SJSA1 (cell line): ENCODE data around the gene OSGEP. TPM values are rescaled to one million over a fixed set of nuclear protein-coding genes. Genes with fewer than 3 reads are reported as not detected.

ENCODE experiments used
- DNase-seq, 2 experiments: peaks; one replicate each; pipeline ENCODE4 v3.0.0-alpha.2; 2015 to 2020; ENCODE audit warnings: low spot score in 2 of 2, low read depth in 1 of 2
- H3K27ac ChIP-seq: fragments of 250-450 bp; sonication (Bioruptor Pico); 2 replicates; pipeline ENCODE4 v1.5.1; 2020; ENCODE audit warnings: mild to moderate bottlenecking, moderate library complexity
- H3K27me3 ChIP-seq: fragments of 250-450 bp; sonication (Bioruptor Pico); replicated peaks from 2 replicates; pipeline ENCODE4 v1.5.1; 2020; ENCODE audit warnings: mild to moderate bottlenecking, moderate library complexity
- H3K36me3 ChIP-seq: fragments of 250-450 bp; sonication (Bioruptor Pico); 2 replicates; pipeline ENCODE4 v1.5.1; 2020; ENCODE audit warnings: mild to moderate bottlenecking
- H3K4me1 ChIP-seq: fragments of 250-450 bp; sonication (Bioruptor Pico); replicated peaks from 2 replicates; pipeline ENCODE4 v1.6.1; 2021; ENCODE audit warnings: mild to moderate bottlenecking
- H3K4me3 ChIP-seq: fragments of 250-450 bp; sonication (Bioruptor Pico); 2 replicates; pipeline ENCODE4 v1.5.1; 2020; ENCODE audit warnings: mild to moderate bottlenecking
- H3K9me3 ChIP-seq: fragments of 250-450 bp; sonication (Bioruptor Pico); replicated peaks from 2 replicates; pipeline ENCODE4 v1.5.1; 2020; ENCODE audit warnings: mild to moderate bottlenecking
- total RNA-seq: library from RNA; depleted of rRNA; stranded (reverse); fragments of >200 nt; shearing (Covaris generic); gene quantifications from 2 replicates; pipeline ENCODE4 v1.2.3, GENCODE V29; 2014; rRNA removed

Gene OSGEP
- 27.3 and 64.2 TPM in 2 replicates for total RNA-seq

DNA sequence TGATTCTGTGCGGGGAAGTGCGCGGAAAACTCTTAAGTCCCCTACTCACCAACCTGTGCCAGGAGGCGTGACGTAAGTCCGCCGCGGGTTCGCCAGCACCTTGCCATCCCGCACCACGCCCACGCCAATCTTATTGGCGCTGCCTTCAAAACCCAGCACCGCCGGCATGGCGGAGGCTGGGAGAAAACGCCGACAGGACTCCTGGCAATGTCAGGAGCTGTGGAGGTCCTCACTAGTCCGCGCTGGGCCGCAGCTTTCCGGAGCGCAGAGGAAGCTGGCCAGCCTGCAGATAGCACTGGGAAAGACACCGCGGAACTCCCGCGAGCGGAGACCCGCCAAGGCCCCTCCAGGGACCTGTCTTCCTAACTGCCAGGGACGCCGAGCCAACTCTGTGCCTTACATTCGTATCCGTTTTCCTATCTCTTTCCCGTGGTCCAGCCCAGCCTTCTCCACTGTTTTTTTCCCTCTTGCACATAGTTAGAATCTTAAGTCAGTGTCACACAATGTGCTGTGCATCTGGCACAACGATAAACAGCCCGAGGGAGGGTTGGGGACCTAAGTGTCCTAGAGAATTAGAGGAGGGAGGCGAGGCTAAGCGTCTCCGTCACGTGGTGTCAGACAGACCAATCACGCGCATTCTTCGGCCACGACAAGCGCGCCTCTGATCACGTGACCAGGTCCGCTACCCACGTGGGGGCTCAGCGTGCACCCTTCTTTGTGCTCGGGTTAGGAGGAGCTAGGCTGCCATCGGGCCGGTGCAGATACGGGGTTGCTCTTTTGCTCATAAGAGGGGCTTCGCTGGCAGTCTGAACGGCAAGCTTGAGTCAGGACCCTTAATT is at the start of gene OSGEP, which contains the start of gene APEX1:
Gene OSGEP, minus strand, starts transcription at position 297 of the 839 bp plus-strand sequence. Its CDS starts 129 bp downstream, at position 168.
Gene APEX1, plus strand, starts transcription at position 711 of the 839 bp plus-strand sequence. CDS start 420 bp downstream, outside the sequence.
- Histone ChIP-seq H3K27me3 (no peaks in the 10 kb centered on the region), H3K27ac (peak within 1 kb of the TSS; percentile 88), H3K36me3 (peaks cover 54% of the 10 kb centered on the region), H3K4me1 (peaks cover 6% of the 10 kb centered on the region), H3K4me3 (peak within 1 kb of the TSS; percentile 57), H3K9me3 (no peaks in the 10 kb centered on the region)
- peak; percentile 98 for DNase-seq

DNA sequence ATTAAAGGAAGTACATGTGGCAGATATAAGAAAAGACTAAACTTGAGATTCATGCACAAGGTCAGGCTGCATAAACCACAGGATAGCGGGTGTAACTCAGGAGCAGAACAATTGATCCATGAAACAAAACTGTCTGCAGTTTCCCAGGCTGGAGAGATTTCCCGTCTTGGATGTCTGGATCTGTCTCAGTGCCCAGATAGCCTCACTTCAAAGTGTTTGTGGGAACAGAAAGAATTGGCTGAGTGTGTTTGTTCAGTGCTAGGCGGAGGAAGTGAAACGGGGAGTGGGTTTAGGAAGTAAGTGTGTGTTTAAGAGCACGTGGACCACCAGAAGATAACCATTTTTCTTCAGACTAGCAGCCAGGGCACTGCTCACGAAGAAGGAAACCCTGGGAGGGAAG is 49.3 kb upstream of the OSGEP start:
- Histone ChIP-seq H3K4me1 (no peaks in the 10 kb centered on the region), H3K27me3 (no peaks in the 10 kb centered on the region; the same call in 1 of the 2 replicates)

DNA sequence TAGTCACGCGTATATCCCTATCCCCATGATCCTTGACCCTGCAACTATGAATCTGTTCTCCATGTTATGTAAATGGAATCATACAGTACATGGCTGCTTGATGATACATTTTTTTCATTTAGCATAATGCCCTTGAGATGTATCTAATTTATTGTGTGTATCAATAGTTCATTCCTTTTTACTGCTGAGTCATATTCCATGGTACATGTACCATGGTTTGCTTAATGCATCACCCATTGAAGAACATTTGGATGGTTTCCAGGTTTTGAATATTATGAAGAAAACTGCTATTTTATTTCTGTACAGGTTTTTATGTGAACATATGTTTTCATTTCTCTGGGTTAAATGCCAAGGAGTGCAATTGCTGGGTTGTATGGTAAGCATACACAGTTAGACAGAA is 46.7 kb upstream of the OSGEP start:
- H3K36me3 ChIP-seq, result no peaks in the 10 kb centered on the region
- no peak for DNase-seq
- no peak overlapping the region for H3K27ac ChIP-seq
- no peaks in the 10 kb centered on the region for H3K4me1 ChIP-seq
- H3K27me3 ChIP-seq, result no peaks in the 10 kb centered on the region; the same call in 1 of the 2 replicates
- H3K9me3 ChIP-seq, result no peaks in the 10 kb centered on the region
- H3K4me3 ChIP-seq, result no peak overlapping the region

More for the DNA sequence above, 49.3 kb upstream of the OSGEP start:
- Histone ChIP-seq H3K27ac (no peak overlapping the region), H3K4me3 (no peak overlapping the region), H3K9me3 (no peaks in the 10 kb centered on the region), H3K36me3 (no peaks in the 10 kb centered on the region)
- no peak for DNase-seq

DNA sequence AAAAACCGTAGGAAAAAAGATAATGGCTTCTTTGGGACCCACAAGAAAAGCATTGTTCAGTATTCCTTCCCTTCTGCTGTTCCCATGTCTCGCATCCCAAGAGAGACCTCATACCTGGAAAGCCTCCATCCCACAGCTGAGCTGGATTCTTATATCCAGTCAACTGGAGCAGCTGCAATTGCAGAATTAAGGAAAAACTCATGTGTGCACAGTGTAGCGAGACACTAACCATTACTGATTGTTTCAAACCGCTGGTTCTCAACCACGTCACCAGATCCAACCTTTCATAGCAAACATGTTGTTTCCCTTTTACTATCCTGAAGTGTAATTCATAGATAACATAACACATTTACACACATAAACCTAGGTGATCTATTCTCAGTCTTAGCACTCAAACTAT is 45.3 kb upstream of the OSGEP start:
- DNase-seq, result no peak
- no peak overlapping the region for H3K27ac ChIP-seq
- H3K27me3 ChIP-seq, result no peaks in the 10 kb centered on the region; the same call in 1 of the 2 replicates
- H3K9me3 ChIP-seq, result no peaks in the 10 kb centered on the region
- no peaks in the 10 kb centered on the region for H3K36me3 ChIP-seq
- H3K4me3 ChIP-seq, result no peak overlapping the region
- no peaks in the 10 kb centered on the region for H3K4me1 ChIP-seq

DNA sequence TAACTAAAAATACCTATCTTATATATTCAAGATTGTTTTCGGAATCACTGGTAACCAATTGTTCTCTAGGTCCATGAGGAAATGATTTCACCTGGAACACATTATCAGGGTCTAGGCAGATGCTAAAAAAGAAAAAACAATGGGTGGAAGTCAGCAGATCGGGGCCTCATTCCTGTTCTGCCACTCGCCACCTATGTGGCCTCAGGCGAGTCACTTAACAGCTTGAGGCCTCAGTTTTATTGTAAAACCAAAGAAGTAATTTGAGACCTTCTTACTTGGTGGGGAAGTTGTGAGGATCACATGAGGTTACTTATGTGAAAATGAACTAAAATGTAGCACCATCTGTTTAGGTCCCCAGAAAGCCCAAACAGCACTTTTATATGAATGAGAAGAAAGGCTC is 44.5 kb upstream of the OSGEP start:
- DNase-seq, result no peak

DNA sequence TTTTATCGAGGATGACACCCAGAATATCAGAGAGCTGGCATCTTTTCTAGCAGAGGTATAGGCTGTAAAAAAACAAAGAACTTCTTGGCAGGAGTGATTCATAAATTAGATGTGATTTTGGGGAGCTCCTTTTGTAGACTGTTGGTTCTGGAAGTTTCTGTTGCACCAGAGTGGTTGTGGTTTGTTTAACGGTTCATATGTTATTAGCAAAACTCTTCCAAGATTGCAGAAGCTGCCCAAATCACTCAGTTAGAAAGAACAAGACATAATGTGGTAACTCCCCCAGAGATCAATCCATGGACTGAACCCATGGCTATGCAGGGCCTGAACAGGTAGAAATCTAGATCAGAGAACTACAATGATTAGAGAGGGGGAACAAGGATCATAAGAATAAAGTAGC is 44.0 kb upstream of the OSGEP start:
- Histone ChIP-seq H3K4me1 (no peaks in the 10 kb centered on the region), H3K36me3 (no peaks in the 10 kb centered on the region), H3K4me3 (no peak overlapping the region), H3K27me3 (no peaks in the 10 kb centered on the region; the same call in 1 of the 2 replicates), H3K9me3 (no peaks in the 10 kb centered on the region), H3K27ac (no peak overlapping the region)
- DNase-seq, result no peak

More for the DNA sequence above, 44.5 kb upstream of the OSGEP start:
- no peaks in the 10 kb centered on the region for H3K36me3 ChIP-seq
- H3K27ac ChIP-seq, result no peak overlapping the region
- no peaks in the 10 kb centered on the region; the same call in 1 of the 2 replicates for H3K27me3 ChIP-seq
- H3K9me3 ChIP-seq, result no peaks in the 10 kb centered on the region
- H3K4me1 ChIP-seq, result no peaks in the 10 kb centered on the region
- no peak overlapping the region for H3K4me3 ChIP-seq

DNA sequence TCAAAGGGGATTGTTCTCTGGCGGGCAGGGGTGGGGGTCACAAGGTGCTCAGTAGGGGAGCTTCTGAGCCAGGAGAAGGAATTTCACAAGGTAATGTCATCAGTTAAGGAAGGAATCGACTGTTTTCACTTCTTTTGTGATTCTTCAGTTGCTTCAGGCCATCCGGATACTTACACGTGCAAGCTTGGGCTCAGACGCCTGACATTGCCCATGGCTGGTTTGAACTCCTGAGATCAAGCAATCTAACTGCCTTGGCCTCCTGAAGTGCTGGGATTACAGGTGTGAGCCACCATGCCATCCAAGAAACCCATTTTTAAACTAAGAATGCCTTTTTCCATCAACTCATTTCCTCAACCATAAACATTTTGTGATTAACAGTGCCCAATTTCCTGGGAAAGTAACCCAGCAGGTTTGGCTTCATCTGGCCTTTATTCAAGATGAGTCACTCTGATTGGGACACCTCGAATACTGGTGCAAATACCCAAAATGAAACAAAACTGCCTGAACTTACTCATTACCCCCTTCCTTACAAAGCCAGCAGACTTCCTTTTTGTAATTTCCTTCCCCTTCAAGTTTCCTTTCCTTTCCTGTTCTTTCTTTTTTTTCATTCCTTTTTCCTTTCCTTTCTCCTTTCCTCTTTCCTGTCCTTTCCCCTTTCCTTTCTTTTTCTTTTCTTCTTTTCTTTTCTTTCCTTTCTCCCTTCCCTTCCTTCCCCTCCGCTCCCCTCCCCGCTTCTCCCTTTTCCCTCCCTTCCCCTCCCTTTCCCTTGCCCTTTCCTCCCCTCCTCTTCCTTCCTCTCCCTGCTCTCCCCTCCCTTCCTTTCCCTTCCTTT is 40.5 kb upstream of the OSGEP start:
- no peak for DNase-seq
- Histone ChIP-seq H3K27ac (no peak overlapping the region), H3K27me3 (0 out of 2 replicates have a peak, but pooled peaks cover 6% of the 10 kb centered on the region), H3K4me1 (no peaks in the 10 kb centered on the region), H3K36me3 (no peaks in the 10 kb centered on the region), H3K4me3 (no peak overlapping the region), H3K9me3 (no peaks in the 10 kb centered on the region)

DNA sequence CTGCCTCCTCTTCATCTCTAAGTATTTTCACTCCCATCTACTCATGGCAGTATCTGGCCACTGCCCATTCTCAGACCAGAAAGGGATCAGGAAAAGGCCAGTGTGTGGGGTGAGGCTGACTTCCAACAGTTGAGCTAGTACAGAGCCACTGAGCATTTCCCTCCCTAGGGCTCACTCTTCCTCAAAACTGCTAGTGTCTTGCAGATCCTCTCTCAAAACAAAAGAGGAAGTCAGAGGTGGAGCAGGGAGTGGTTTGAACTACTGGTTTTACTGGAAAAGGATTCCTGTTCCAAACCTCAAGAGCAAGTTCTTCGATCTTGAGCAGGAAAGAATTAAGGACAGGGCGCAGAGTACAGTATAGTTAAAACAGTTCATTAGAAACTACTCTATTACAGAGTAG is 39.0 kb upstream of the OSGEP start:
- H3K4me3 ChIP-seq, result no peak overlapping the region
- H3K9me3 ChIP-seq, result no peaks in the 10 kb centered on the region
- H3K27me3 ChIP-seq, result 0 out of 2 replicates have a peak, but pooled peaks cover 6% of the 10 kb centered on the region
- no peak for DNase-seq
- H3K36me3 ChIP-seq, result no peaks in the 10 kb centered on the region
- no peaks in the 10 kb centered on the region for H3K4me1 ChIP-seq
- no peak overlapping the region for H3K27ac ChIP-seq

DNA sequence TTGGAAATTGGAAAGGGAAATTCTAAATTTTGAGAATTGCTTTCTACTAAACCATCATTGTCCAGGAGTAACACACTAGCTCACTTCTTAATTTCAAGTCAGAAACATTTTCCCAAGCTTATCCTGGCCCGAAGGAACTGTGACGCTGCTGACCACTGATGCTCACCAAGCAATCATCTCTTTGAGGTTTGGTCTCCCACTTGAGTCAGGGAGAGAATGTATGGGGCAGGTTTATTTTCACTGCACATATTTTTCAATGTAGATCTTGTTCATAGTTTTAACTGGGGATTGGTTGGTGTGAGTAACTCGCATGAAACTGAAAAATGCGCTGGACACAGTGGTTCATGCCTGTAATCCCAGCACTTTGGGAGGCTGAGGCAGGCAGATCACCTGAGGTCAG is 37.9 kb upstream of the OSGEP start:
- DNase-seq, result no peak
- Histone ChIP-seq H3K4me3 (no peak overlapping the region), H3K36me3 (no peaks in the 10 kb centered on the region), H3K27ac (no peak overlapping the region), H3K27me3 (0 out of 2 replicates have a peak, but pooled peaks cover 6% of the 10 kb centered on the region), H3K9me3 (no peaks in the 10 kb centered on the region), H3K4me1 (no peaks in the 10 kb centered on the region)

DNA sequence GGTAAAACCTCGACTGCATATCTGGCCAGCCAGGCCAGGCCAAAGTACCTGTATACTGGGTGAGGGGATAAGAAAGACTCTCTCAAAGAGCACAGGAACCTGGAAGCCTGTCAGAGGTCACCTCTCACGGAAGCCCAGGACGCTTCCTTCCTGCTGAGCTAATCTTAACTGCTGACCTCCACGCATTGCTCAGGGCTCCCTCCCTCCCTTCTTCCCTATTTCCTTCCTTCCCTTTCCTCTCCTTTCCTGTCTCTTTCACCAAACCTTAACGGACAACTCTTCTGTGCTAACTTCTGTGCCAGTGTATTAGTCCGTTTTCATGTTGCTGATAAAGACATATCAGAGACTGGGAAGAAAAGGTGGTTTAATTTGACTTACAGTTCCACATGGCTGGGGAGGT is 36.0 kb upstream of the OSGEP start:
- no peak for DNase-seq
- Histone ChIP-seq H3K36me3 (no peaks in the 10 kb centered on the region), H3K27me3 (0 out of 2 replicates have a peak, but pooled peaks cover 6% of the 10 kb centered on the region), H3K4me1 (no peaks in the 10 kb centered on the region), H3K9me3 (no peaks in the 10 kb centered on the region), H3K4me3 (no peak overlapping the region), H3K27ac (no peak overlapping the region)

DNA sequence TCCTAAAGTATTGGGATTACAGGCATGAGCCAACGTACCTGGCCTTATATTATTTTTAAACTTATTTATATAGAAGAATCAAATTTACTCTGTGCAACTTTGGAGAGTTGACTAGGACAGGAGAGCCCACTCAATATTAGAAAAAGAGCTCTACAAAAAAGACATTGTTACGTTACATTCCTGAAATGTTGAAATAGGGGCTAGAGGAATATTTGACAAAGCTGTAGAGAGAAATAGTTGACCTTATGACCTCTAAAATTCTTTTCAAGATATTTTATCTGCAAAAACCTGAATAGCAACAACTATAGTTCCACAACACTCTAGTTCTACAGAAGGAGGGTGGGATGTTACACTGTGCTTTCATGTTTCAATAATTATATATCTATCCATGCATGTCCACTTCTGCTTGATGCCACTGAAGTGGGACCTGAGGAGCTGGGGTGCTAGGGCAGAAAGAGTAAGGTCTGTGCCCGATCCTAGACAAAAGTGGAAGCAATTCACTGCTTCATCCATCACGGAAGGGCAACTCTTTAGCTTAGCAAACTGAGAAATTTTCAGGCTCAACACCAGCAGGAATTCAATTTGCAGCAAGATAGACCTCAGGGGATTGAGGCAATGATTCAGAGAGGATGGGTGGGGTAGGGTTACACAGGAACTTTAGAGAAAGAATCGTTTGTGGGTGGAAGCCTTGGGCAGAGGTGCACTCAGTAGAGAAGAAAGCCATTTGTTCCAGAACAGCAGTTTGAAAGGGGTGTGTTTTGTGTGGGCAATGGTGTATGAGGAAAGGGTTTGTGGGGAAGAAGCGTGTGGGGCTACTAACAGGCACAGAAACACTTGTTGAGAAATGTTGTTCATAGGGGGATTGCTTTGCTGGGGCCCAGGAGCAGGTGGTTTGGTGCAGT is 34.7 kb upstream of the OSGEP start:
- H3K27ac ChIP-seq, result no peak overlapping the region
- DNase-seq, result no peak
- H3K27me3 ChIP-seq, result 0 out of 2 replicates have a peak, but pooled peaks cover 6% of the 10 kb centered on the region
- no peaks in the 10 kb centered on the region for H3K4me1 ChIP-seq
- no peak overlapping the region for H3K4me3 ChIP-seq
- no peaks in the 10 kb centered on the region for H3K9me3 ChIP-seq
- no peaks in the 10 kb centered on the region for H3K36me3 ChIP-seq

DNA sequence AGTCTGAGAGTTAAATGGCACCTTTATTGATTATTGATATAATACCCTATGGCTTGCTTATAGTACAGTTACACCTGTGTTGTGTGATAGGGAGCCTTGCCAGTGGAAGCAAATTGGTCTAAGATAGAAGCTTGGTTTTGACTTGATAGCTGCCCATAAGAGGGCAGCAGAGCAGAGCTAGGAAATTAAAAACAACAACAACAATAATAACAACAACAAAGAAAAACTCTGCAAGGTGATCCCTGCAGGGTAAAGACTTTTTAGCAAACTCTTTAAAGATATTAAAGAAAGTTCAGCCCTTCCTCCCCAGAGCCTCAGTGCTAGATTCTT is 32.7 kb upstream of the OSGEP start:
- H3K27ac ChIP-seq, result no peak overlapping the region
- H3K36me3 ChIP-seq, result no peaks in the 10 kb centered on the region
- no peaks in the 10 kb centered on the region for H3K9me3 ChIP-seq
- H3K4me1 ChIP-seq, result no peaks in the 10 kb centered on the region
- no peak for DNase-seq
- no peak overlapping the region for H3K4me3 ChIP-seq
- peaks cover 21% of the 10 kb centered on the region for H3K27me3 ChIP-seq
